LNCAP (cell line): ENCODE results near the gene TPRG1L.

Source experiments
- CTCF ChIP-seq: fragments of 450-650 bp; IDR thresholded peaks from 2 replicates; pipeline ENCODE4 v1.5.1; 2017; ENCODE audit warnings: mild to moderate bottlenecking

Gene TPRG1L

DNA sequence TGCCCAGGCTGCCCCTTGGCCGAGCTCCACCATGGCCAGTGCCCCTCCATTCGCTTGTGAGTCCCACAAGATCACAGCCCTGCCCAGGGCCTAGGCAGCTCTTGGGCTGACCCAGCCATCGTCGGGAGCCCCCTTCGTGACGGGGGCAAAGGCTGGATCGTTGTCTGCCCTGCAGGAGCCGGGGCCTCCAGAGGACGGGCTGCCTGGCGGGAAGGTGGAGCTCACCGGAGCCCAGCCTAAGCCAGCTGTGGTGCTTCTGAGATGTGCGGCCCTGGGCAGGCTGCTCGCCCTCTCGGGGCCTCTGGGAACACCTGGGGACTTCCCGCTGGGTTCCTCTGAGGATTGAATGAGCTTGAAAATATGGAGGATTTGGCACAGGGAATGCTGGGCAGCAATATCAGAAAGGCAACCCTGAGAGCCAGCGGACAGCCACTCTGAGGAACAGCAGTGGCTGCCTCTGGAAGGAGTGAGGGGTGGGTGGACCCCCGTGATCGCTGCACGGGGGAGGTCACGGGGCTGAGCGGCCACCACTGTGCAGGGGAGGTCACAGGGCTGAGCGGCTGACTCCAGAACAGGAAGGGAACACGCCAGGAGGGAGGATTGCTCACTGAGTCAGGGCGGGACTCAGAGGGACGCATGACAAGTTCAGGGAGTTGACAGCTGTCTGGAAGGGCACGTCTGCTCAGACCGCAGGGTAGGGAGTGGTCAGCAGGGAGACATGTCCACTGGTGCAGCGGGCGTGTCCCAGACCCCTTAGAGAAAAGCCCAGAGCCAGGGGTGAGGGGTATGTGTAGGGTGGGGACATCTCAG lies 46.8 kb downstream of the TPRG1L start:
- TF ChIP-seq CTCF, result no peak

DNA sequence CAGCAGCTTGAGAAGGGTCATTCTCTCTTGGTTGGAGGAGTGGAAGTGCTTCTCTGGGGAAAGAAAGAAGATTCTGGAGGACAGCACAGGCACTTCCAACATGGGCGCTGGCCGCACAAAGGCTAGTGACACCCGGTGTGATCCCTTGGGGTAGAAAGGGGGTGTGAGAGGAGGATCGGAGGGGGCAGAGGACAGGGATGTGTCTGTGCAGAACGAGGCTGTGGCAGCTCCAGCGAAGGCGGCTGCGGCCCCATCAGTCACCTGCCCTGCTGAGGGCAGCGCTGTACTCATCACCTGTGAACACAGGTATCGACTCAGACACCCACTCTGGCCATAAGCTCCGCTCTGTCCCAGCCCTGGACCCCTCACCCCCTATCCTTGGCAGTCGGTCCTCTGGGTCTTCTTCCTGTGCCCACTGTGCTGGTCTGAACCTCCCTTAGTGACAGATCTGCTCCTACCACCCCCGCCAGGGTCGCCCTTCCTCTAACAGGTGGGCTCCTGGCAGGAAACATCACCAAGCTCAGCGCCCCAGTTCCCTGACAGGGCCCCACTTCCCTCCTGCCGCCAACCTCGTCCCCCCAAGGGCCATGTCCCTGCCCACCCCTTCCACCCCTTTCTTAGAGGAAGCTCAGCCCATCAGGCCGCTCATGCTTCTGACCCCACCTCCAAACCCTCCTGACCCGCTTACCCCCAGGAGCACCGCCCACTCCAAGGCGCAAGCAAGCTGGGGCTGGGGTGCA lies 47.6 kb downstream of the TPRG1L start:
- no peak for TF ChIP-seq CTCF

- no peak for TF ChIP-seq CTCF
Measured at GRCh38 chr1:3672971-3673361, 48.2 kb downstream of the TPRG1L start.

- TF ChIP-seq CTCF, result no peak
Measured at GRCh38 chr1:3673381-3674099, 48.7 kb downstream of the TPRG1L start.

DNA sequence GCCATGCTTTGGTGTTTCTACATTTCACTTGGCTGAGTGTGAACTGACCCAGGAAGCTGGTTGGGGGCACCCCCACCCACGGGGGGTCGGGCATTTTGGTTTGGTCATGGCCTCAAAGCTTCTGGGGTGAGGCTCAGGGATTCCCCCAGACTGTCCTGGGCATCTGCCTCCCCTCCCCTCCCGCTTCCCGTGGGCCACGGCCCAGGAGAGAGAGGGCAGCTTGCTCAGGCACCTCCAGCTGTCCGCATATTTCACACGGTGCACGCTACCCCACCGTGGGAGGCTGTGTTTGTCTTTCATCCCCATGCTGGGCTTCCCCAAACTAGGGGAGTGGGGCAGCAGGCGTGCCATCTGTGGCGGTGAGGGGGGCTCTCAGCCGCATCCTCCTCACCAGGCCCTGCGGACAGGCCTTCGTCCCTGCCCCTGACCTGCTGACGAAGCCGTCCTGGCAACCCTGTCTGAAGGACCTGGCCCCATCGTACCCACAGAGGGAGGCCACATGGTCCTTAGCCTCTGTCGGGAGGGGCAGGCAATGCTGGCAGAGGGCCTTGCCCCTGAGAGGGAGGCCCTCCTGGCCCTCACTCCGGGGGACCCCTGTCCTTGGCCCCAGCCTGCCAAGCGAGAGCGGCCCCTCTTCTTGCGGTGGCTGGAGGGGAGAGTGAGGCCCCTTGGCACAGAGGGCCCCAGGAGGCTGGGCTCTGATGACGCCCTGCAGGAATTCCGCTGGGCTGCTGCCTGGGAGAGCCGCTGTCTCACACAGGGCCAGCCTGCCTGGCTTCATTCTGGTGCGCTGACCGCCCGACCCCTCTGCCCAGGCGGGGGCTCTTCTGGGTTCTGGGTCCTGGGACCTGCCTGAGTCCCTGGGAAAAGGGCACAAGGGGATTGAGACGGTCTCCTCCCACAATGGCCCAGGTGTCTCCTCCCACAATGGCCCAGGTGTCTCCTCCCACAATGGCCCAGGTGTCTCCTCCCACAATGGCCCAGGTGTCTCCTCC lies 49.6 kb downstream of the TPRG1L start:
- no peak for TF ChIP-seq CTCF

DNA sequence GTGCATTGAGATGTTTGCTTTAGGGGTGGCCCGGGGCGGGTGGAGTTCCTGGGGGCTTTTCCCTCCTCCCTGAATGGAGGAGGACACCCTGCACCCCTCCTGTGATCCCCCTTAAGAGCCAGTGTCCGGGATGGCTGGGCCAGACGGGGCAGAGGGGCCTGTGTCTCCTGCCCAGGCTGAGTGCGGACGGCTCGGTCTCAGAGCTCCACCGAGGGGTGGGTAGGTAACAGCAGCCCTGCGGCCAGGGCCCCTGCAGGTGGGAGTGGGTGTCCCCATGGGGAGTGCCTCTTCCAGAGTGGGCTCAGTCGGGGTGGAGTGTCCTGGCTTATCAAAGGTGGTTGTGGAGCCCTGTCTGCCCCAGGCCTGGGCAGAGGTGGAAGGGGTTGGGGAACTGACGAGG lies 50.6 kb downstream of the TPRG1L start:
- TF ChIP-seq CTCF, result no peak
